ENCODE results near the gene FDXR.
A peak's percentile ranks its signal among the peaks of the same experiment; 100 is the strongest.

Gene FDXR, protein sequence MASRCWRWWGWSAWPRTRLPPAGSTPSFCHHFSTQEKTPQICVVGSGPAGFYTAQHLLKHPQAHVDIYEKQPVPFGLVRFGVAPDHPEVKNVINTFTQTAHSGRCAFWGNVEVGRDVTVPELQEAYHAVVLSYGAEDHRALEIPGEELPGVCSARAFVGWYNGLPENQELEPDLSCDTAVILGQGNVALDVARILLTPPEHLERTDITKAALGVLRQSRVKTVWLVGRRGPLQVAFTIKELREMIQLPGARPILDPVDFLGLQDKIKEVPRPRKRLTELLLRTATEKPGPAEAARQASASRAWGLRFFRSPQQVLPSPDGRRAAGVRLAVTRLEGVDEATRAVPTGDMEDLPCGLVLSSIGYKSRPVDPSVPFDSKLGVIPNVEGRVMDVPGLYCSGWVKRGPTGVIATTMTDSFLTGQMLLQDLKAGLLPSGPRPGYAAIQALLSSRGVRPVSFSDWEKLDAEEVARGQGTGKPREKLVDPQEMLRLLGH

GRCh38 chr17:74872313-74873036 lies at the start of gene FDXR:
FDXR (minus strand) TSS chr17:74872994; CDS start chr17:74872944, 50 bp downstream.
- no peak for DNase-seq (ENCODE audit: extremely low spot score)
- ChIA-PET CTCF (interaction anchor here (0.7 to 3.1 kb wide), 10 partner anchors 10 to 135 kb away, joined by 3 to 21 read pairs (median 4); partner anchors contain the start of gene OTOP2), POLR2A (interaction anchor here (0.6 to 2.6 kb wide), 76 partner anchors 8 to 504 kb away, joined by 3 to 36 read pairs (median 5); partner anchors contain the start of genes CDR2L, FADS6, HID1 and JPT1)
- TF ChIP-seq L3MBTL2 (conservative IDR thresholded peaks at IDR 0.05) (peak; percentile 29), FOXK2 (IDR thresholded peaks at IDR 0.05) (no peak), ELF4 (IDR thresholded peaks at IDR 0.05) (no peak)

GRCh38 chr17:74922172-74922571 lies 49.4 kb upstream of the FDXR start:
- POLR2A ChIA-PET: interaction anchor here (0.6 to 2.4 kb wide), 4 partner anchors 39 to 90 kb away, joined by 3 to 11 read pairs (median 6); partner anchors contain the start of genes FDXR and MRPL58

GRCh38 chr17:74921769-74922168 lies 49.0 kb upstream of the FDXR start:
- POLR2A ChIA-PET: interaction anchor here (1.9 kb wide), 1 partner anchor 49 kb away, joined by 6 read pairs; no protein-coding TSS in a partner anchor
- CTCF ChIA-PET: interaction anchor here (1.0 kb wide), 1 partner anchor 193 kb away, joined by 4 read pairs; no protein-coding TSS in a partner anchor
- TF ChIP-seq ARNT (IDR thresholded peaks at IDR 0.05) (no peak), SP1 (IDR thresholded peaks at IDR 0.05) (no peak), CTBP1 (IDR thresholded peaks at IDR 0.05; ENCODE audit: borderline replicate concordance) (no peak), NFRKB (IDR thresholded peaks at IDR 0.05) (no peak), LEF1 (IDR thresholded peaks at IDR 0.05; ENCODE audit: borderline replicate concordance) (no peak), TARDBP (IDR thresholded peaks at IDR 0.05) (no peak), ZNF384 (IDR thresholded peaks at IDR 0.05) (no peak), ELF4 (IDR thresholded peaks at IDR 0.05) (no peak), L3MBTL2 (conservative IDR thresholded peaks at IDR 0.05) (no peak), FOXM1 (IDR thresholded peaks at IDR 0.05; ENCODE audit: borderline replicate concordance) (no peak), HDGF (IDR thresholded peaks at IDR 0.05; ENCODE audit: borderline replicate concordance) (no peak), FOXA1 (IDR thresholded peaks at IDR 0.05) (no peak), BHLHE40 (IDR thresholded peaks at IDR 0.05; ENCODE audit: borderline replicate concordance) (no peak), PKNOX1 (IDR thresholded peaks at IDR 0.05) (no peak), SUZ12 (IDR thresholded peaks at IDR 0.05) (no peak), FOXK2 (IDR thresholded peaks at IDR 0.05) (no peak)
- no peak for DNase-seq (ENCODE audit: extremely low spot score)

More at GRCh38 chr17:74922172-74922571, 49.4 kb upstream of the FDXR start:
- no peak for DNase-seq (ENCODE audit: extremely low spot score)
- TF ChIP-seq NFRKB (IDR thresholded peaks at IDR 0.05) (no peak), LEF1 (IDR thresholded peaks at IDR 0.05; ENCODE audit: borderline replicate concordance) (no peak)
- CTCF ChIA-PET: interaction anchor here (0.6 to 2.8 kb wide), 5 partner anchors 10 to 993 kb away, joined by 3 to 23 read pairs (median 3); no protein-coding TSS in a partner anchor

DNA sequence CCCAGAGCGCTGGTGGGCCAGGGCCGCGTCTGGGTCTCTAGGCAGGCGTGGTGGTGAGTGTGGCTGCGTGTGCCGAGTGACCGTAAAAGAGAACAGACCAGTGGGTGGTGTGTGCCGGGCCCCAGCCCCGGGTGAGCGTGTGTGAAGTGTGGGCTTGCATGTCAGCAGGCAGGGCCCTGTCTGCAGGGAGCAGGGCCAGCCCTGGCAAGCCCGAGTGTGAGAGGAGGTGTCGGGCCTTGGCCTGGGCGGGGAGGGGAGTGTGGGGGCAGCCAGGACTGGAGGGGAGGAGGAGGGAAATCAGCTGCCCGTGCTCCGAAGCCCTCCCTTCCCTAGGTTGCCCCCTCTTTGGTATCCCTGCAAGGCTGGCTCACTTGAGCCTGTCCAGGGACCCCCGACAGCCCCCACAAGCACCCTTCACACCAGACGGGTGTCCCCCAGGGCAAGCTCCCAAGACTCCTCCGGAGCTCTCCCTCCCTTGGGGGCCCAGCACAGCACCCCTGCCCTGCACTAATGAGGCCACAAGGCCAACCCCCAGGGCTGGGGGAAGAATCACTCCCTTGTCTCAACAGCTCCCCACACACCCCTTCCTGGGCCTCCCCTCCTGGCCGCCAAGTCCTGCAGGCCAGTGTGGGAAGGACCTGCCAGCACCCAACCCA lies 48.4 kb upstream of the FDXR start:
- TF ChIP-seq PKNOX1 (IDR thresholded peaks at IDR 0.05) (no peak), CTBP1 (IDR thresholded peaks at IDR 0.05; ENCODE audit: borderline replicate concordance) (no peak), SUZ12 (IDR thresholded peaks at IDR 0.05) (no peak), FOXM1 (IDR thresholded peaks at IDR 0.05; ENCODE audit: borderline replicate concordance) (no peak), HDGF (IDR thresholded peaks at IDR 0.05; ENCODE audit: borderline replicate concordance) (no peak), TARDBP (IDR thresholded peaks at IDR 0.05) (no peak), FOXA1 (IDR thresholded peaks at IDR 0.05) (no peak), FOXK2 (IDR thresholded peaks at IDR 0.05) (no peak), L3MBTL2 (conservative IDR thresholded peaks at IDR 0.05) (no peak), LEF1 (IDR thresholded peaks at IDR 0.05; ENCODE audit: borderline replicate concordance) (no peak), NFRKB (IDR thresholded peaks at IDR 0.05) (no peak), BHLHE40 (IDR thresholded peaks at IDR 0.05; ENCODE audit: borderline replicate concordance) (no peak), ARNT (IDR thresholded peaks at IDR 0.05) (no peak), ZNF384 (IDR thresholded peaks at IDR 0.05) (no peak), SP1 (IDR thresholded peaks at IDR 0.05) (no peak), ELF4 (IDR thresholded peaks at IDR 0.05) (no peak)
- DNase-seq (ENCODE audit: extremely low spot score): no peak
- ChIA-PET POLR2A (interaction anchor here (1.9 kb wide), 1 partner anchor 48 kb away, joined by 6 read pairs; no protein-coding TSS in a partner anchor), CTCF (interaction anchor here (0.9 to 1.0 kb wide), 2 partner anchors 39 to 193 kb away, joined by 3 to 4 read pairs; no protein-coding TSS in a partner anchor)

- TF ChIP-seq L3MBTL2 (conservative IDR thresholded peaks at IDR 0.05) (no peak), FOXA1 (IDR thresholded peaks at IDR 0.05) (no peak), ELF4 (IDR thresholded peaks at IDR 0.05) (no peak), LEF1 (IDR thresholded peaks at IDR 0.05; ENCODE audit: borderline replicate concordance) (no peak), CTBP1 (IDR thresholded peaks at IDR 0.05; ENCODE audit: borderline replicate concordance) (no peak), SP1 (IDR thresholded peaks at IDR 0.05) (no peak), FOXK2 (IDR thresholded peaks at IDR 0.05) (no peak), PKNOX1 (IDR thresholded peaks at IDR 0.05) (no peak), FOXM1 (IDR thresholded peaks at IDR 0.05; ENCODE audit: borderline replicate concordance) (no peak), BHLHE40 (IDR thresholded peaks at IDR 0.05; ENCODE audit: borderline replicate concordance) (no peak), ZNF384 (IDR thresholded peaks at IDR 0.05) (no peak), NFRKB (IDR thresholded peaks at IDR 0.05) (no peak), TARDBP (IDR thresholded peaks at IDR 0.05) (no peak), SUZ12 (IDR thresholded peaks at IDR 0.05) (no peak), ARNT (IDR thresholded peaks at IDR 0.05) (no peak)
- no peak for DNase-seq (ENCODE audit: extremely low spot score)
- CTCF ChIA-PET: interaction anchor here (0.9 to 1.0 kb wide), 2 partner anchors 40 to 194 kb away, joined by 3 to 4 read pairs; no protein-coding TSS in a partner anchor
- POLR2A ChIA-PET: interaction anchor here (0.9 to 1.9 kb wide), 2 partner anchors 47 to 350 kb away, joined by 3 to 6 read pairs; partner anchors contain the start of gene MIF4GD
Measured at GRCh38 chr17:74920642-74921025, 47.8 kb upstream of the FDXR start.
